NOMO-1 (cell line): ENCODE measurements around the gene AUNIP.
A peak's percentile ranks its signal among the peaks of the same experiment; 100 is the strongest.
"Not testable (repeated sequence)": the region's sequence is repeated elsewhere in the genome, so short reads cannot be mapped to it uniquely, and the experiment has no call there.

Source experiments
- DNase-seq, 2 experiments: peaks; one replicate each; lab custom pipeline; 2025; ENCODE audit not compliant: unreplicated experiment in 2 of 2; lab: John Stamatoyannopoulos, UW

AUNIP gene

GRCh38 chr1:25869909-25870606, 10.8 kb upstream of the AUNIP start:
- no peak for DNase-seq

- DNase-seq: no peak
These were observed 8.1 kb upstream of the AUNIP start for GRCh38 chr1:25867210-25867991.

DNA sequence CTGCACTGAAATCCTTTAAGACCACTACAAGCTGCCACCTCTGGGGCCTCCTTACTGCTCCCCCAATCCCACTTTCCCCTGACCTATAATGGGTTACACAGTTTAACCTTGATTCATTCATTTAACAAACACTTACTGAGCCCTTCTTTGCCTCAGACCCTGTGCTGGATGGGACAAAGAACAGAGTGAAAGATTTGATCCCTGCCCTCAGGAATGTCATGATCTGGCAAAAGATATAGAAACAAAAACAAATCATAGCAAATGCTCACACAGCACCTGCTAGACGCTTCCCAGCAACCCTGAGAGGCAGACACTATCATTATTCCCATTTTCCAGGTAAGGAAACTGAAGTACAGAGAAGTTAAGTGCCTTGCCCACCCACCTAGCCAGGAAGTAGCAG, 7.0 kb upstream of the AUNIP start:
- no peak for DNase-seq

- DNase-seq: no peak
These were observed 5.2 kb upstream of the AUNIP start for GRCh38 chr1:25864434-25864833.

GRCh38 chr1:25863486-25864262, 4.4 kb upstream of the AUNIP start:
- DNase-seq: no peak

DNA sequence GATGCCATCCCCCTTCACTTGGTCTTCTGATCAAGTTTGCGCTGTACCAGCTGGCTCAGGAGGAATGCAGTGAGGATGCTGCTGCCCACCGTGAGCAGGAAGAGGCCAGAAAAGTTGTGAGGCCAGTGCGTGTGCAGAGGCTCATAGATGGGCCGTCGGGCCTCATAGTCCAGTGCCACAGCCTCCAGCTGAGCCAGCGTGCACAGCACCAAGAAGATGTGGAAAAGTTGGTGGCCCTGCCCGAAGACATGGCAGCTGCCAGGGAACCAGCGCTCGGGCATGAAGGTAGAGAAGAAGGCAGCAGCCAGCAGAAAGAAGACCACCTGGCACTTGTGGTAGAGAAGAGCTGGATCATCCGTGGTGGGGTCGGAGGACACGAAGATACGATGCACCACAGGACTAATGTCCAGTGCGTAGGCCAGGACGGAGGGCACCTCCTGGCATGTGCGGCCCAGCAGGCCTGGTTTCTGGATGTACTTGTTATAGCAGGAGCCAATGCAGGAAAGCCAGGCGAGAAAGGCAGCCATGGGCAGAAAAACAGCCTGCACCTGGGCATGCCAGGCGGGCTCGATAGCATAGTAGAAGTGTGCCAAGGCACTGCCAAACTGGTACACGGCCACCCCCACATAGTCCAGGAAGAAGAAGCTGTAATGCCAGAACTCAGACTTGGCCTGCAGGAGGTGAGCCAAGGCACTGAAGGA, 3.7 kb upstream of the AUNIP start:
- DNase-seq: no peak

- peak; percentile 77 to 87 for DNase-seq
These were observed 2.3 kb upstream of the AUNIP start for GRCh38 chr1:25861316-25862286.

- DNase-seq: peak in 1 of 2 experiments; percentile 13
These were observed 763 bp downstream of the AUNIP start for GRCh38 chr1:25858494-25858893.

GRCh38 chr1:25856856-25857255, 2.4 kb downstream of the AUNIP start:
- no peak for DNase-seq

DNA sequence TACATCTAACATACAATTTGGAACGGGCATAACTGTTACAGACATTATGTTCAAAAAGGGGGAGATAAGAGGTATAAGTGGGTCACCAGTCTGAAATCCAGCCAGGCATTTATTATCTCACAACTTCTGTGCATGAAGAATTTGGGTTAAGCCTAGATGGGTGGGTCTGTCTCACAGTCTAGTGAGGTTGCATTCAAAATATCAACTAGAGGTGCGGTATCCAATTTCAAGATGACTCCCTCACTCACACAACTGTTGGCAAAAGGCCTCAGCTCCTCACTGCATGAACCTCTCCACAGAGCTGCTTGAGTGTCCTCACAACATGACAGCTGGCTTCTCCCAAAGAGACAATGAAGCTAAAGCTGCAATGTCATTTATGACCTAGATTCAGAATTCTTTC, 4.7 kb downstream of the AUNIP start:
- no peak for DNase-seq

DNA sequence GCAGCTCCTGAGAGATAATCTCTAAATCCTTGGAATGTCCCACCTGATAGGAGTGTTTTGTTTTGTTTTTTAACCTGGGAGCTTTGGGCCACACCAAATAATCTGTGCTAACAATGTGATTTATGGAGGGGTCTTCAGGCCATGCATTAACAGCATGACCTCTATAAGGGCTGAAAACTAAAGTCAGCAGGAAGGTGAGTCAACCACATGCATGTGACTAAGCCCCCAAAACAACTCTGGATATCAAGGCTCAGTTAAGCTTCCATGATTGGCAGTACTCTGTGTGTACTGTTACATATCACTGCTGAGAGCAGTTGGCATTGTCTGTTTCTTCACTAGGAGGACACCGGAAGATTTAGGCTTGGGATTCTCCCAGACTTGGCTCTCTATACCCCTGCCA, 10.7 kb downstream of the AUNIP start:
- no peak for DNase-seq

GRCh38 chr1:25847929-25848328, 11.3 kb downstream of the AUNIP start:
- DNase-seq: no peak

DNA sequence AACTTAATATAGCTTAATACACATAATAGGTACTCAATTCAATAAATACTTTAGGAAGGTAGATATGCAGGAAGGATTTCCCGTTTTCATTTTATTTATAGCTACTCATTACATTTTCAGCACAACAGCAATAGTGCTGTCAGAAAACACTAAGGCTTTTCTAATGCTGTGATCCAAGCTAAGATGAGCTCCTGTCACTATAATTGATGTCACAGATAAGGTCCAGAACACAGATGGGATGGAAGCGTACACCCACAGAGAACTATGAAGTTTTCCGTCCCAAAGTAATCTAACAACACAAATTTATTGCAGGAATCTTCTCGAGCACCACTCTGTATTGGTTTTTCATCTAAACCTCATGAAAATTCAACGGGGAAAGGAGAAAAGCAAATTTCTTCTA, 13.6 kb downstream of the AUNIP start:
- DNase-seq: no peak

DNA sequence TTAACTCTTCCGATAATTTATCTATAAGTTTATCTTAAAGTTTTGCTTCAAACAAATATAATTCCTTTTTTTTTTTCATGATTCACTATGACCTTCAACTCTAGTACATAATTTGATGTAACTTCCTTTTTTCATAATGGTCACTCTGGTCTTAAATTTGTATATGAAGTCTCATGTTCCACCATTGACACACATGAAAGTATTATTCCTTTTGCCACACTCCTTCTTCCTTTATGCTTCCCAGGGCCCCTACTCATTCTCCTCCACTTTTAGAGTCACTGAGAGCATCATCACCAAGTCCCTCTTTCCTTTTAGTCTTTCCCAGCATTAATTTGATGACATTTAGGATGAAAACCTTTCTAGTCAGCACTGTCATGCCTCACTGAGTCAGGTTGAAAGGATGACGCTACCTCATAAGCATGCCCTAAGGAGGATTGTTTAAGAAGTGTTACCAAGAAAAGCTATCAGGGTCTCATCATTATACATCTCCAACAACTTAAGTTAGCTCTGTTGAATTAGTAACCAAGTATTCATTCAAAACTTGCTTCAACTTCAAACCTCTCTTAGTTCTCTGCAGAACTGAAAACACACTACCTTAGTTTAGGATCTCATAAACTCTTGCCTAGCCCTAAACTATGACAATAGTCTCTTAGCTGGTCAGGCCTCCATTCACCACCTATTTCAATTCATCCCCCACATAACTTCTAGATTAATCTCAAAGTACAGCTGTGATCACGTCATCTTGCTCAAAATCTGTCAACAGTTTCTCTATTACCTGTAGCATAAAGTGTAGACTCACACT, 14.5 kb downstream of the AUNIP start:
- peak in 1 of 2 experiments; percentile 49 for DNase-seq

DNA sequence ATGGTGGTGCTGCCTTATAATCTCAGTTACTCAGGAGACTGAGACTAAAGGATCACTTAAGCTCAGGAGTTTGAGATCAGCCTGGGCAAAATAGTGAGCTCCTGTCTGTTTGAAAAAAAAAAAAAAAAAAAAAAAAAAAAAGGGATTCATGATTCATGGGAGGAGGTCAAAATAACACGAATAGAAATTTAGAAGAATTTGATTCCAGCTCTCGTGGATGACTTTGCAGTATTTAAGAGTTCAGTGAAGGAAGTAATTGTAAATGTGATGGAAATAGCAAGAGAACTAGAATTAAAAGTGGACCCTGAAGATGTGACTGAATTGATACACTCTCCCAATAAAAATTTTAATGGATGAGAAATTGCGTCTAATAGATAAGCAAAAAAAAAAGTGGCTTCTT, 15.8 kb downstream of the AUNIP start:
- no peak for DNase-seq

DNA sequence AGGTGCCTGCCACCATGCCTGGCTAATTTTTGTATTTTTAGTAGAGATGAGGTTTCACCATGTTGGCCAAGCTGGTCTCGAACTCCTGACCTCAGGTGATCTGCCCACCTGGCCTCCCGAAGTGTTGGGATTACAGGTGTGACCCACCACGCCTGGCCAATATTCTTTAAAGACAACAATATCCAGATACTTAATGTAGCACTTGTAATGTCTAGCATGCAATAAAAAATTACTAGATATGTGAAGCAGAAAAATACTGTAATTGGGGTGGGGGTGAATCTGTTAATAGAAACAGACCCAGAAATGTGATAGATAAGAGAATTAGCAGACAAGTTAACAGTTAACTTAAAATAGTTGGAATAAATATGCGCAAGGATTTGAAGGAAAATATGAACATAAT, 19.4 kb downstream of the AUNIP start:
- not testable (repeated sequence) for DNase-seq

DNA sequence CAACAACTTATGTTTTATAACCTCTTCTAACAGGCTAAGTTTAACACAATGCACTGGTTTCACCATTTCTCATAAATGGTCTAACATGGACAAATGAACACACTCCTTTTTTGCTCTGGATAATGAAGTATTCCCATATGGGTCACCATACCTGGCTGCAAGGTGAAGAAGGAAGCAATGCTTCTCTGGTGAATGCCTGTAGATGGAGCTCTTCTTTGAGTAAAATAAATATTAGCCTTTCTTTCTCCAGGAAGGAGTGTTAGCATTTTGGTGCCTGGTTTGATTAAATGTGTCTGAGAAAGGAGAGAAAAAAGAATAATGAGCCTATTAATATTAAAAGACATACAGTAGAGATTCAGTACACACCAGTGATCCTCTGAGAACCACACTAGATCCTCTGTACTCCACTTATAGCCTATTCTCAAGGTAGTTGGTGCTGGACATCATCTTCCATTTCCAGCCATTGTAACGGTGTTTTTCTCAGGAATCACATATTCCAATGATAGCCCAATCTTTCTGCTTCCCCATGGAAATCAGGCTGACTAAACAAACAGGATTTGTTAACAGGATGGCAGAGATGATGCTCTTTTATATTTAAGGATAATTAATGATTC, 21.9 kb downstream of the AUNIP start:
- peak in 1 of 2 experiments; percentile 12 for DNase-seq

DNA sequence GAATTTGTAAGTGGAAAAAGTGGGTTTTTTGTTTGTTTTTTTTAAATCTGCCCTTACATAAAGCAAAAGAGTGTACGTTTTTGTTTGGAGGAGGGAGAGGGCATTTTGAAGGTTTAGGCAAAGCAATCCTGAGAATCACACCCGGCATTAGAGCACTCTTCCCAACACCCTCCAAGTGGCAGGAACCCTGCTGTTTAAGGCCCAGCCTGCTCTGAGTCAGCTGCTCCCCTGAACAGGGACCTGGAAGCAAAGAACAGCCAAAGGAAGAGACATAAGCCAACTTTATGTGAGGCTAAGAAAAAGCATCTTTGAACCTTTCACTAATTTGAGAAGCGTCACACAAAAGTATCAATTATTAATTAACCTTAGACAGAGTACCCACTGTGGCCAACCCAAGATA, 22.6 kb downstream of the AUNIP start:
- DNase-seq: no peak

DNA sequence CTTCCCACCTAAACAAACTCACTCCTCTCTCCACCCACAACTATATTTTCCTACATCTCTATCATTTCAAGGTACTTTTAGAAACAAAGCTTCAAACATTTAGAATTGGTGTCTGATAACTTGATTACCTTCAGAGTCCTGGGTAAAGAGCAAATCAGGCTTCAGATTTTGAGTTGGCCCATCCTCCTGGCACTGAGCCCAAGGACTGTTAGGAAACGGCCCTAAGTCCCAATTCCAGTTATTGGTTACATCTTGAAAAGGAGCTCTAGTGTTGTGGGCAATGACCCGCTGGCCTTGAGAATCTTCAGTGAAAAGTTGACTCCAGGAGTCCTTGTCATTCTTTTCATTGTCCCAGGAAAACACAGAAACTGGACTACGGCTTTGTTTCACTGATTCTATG, 24.4 kb downstream of the AUNIP start:
- DNase-seq: no peak
